LNCAP (cell line): ENCODE results near the gene NUP214.

Experiments used
- TF ChIP-seq, protein P1 (sequence below): fragments of 450-650 bp; IDR thresholded peaks from 2 replicates; pipeline ENCODE4 v1.5.1; 2017; ENCODE audit warnings: mild to moderate bottlenecking

Gene NUP214

DNA sequence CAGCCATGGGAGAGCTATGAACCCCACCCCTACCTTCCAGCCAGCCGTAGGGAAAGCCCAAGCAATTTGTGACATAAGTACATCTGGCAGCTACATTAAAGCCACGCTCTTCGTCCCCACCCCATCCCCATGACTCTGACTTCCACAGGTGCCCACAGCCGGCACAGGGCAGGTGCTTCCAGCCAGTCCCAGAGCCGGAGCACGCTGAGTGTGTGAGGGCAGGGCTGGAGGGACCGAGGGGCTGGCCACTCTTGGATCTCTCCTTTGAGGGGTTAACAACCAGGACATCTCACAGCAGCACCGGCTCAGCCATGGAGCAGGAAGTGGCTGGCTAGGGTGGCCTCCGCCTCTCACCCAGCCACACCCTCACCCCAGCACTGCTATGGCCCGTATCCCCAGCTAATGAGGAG, 153.3 kb downstream of the NUP214 start:
- TF ChIP-seq, protein P1, sequence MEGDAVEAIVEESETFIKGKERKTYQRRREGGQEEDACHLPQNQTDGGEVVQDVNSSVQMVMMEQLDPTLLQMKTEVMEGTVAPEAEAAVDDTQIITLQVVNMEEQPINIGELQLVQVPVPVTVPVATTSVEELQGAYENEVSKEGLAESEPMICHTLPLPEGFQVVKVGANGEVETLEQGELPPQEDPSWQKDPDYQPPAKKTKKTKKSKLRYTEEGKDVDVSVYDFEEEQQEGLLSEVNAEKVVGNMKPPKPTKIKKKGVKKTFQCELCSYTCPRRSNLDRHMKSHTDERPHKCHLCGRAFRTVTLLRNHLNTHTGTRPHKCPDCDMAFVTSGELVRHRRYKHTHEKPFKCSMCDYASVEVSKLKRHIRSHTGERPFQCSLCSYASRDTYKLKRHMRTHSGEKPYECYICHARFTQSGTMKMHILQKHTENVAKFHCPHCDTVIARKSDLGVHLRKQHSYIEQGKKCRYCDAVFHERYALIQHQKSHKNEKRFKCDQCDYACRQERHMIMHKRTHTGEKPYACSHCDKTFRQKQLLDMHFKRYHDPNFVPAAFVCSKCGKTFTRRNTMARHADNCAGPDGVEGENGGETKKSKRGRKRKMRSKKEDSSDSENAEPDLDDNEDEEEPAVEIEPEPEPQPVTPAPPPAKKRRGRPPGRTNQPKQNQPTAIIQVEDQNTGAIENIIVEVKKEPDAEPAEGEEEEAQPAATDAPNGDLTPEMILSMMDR: no peak

DNA sequence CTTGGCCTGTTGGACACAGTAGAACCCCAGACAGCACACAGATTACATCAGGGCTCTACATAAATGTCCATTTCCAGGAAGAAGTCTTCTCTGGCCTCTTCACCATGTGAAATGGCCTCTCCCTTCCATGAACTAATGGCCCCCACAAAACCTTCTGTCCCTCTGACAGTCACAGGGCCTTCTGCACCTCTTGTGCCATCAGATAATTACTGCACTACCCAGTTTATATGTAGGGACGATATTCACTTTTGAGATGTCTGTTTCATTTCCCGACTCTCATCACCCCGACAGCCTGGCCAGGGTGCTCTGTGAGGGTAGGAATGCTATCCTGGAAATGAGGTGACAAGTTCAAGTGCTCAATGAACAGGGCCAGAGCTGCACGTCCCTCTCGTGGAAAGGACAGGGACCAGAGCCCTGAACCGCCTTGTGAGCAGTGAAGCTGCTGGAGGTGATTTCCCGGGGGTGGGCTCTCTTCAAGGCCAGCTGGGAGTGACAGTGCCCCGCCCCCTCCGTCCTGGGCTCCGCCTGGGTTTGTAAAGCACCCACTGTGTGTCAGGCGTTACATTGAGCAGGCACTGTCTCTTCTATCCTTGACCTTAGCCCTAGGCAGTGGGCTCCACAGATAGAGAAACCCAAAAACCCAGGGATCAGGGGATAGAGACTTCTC, 153.9 kb downstream of the NUP214 start:
- TF ChIP-seq, protein P1: no peak

DNA sequence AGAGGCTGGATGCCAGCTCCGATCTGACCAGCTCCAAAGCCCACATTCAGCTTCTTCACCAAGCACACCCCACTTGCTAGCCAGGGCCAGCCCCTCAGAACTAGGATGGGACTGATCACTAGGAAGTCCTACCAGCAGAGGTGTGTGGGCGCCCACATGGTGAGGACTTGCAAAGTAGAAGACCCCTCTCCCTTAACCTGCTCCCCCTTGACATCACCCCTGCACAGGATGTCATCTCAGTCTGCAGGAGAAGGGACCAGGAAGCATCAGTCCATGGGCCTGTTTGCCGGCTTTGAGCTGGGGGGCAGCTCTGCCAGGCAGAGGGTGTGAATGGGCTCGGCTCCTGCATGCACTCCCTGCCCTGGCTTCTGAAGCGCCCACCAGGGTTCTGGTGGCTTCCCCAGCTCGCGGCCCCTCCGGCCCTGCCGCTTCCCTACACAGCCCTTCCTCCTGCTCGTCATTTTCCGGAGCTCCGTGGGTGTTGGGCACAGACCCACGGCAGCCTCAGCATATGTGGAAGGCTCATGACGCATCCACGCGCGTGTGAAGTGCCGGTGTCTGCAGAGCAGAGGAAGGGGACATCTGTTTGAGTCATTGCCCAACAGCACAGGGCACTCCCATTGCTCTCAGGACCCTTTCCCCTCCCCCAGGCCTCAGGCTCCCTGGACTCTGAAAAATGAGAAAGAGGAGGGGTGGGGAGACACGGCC, 154.6 kb downstream of the NUP214 start:
- TF ChIP-seq, protein P1: no peak

DNA sequence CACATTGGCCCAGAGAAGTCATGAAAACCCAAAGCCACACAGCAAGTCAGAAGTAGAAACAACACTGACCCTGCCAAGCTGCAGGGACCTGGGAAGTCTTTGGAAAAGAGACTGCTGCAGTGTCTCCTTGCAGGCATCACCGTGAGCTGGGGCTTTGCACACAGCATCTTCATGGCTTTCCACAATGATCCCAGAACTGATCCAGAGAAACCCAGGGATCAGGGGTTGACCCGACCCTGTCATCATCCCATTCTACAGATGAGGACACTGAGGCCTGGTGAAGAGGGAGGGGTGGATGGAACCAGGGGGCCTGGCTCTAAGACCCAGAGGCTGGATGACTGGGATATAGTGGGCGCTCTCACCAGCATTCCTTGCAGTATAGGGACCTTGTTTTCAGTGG, 155.3 kb downstream of the NUP214 start:
- TF ChIP-seq, protein P1: no peak

DNA sequence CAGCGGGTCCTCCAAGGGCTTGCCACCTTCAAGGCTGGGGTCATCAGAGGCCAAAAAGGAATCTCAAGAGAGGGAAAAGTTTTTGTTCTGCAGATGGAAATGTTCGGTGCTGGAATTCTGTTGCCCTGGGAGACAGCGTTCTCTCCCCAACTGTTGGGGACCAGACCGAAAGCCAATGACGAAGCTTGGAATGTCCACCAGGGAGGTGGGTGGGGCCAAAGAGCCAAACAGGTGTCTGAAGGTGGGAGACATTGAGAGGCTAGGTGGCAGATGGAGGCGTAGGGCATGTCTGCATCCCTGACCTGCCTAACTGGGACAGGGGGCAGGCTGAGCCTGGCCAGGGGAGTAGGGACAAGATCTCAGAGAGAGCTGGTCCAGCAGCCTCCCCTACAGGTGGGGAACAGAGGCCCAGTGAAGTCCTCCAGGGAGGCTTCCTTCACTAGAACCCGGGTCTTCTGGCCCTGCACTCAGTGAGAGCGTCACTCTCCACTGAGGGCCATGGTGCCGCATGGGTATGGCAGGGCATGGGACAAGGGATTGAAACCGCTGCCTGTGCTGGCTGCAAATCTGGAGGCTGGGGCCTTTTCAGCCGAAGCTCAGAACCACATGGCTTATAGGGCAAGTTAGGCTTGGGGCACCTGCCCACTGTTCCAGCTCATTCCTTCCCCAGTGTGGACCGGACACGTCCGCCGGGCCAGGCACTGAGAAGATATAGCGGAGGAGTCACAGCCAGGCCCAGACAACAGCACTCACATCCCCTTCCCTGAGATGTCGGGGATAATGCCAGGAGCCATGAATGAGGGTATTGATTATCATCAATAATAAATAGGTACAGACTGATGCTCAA, 156.0 kb downstream of the NUP214 start:
- TF ChIP-seq, protein P1: no peak

DNA sequence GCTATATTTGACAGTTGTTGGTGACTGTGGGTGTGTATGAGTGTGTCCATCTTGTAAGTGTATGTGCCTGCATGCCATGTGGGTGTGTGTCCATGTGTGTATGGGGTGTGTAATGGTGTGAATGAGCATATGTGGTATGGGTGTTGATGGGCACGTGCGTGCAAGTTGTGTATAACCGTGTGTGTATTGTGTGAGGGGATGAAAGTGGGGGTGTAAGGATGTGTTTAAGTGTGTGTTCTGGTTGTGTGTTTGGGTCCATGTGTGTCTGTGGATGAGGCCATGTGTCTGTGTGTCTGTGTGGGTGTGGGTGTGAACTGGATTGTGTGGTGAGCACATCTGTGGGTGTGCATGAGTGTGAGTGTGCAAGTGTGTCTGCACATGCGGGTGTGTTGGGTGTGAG, 156.8 kb downstream of the NUP214 start:
- TF ChIP-seq, protein P1: no peak

DNA sequence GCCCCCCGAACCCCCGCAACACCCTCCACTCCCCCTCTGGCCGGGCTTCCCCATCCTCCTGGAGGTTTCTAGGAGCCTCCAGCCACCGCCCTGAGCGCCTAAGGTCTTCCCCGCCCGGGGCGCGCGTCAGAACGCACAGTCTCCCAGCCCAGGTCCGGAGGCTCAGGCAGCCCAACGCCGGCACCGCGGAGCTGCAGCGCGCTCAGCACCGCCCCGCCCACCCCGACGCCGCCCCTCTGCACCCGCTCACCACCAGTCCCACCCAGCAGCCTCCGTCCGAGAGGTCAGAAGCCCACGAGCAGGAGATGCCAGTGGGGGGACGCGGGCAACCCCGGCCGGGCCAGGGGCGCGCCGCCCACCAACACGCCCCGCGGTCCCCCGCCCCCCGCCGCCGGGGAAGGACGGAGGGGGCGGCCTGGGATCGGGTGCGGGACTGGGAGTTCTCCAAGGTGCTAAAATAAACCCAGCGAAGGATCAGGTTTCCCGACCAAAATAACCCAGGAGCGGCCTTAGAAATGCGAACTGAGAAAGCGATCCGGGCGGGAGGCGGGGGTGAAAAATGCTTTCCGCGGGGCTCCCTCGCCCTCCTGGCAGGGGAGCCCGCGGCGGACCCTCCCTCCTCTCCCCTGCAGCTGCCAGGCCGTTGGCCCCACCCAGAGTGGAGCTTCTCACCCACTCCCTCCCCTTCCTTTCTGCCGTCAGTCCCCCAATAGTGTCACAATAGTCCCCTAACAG, 157.5 kb downstream of the NUP214 start:
- TF ChIP-seq, protein P1: no peak
